ENCODE measurements around the gene SLC38A11.

SLC38A11 gene

DNA sequence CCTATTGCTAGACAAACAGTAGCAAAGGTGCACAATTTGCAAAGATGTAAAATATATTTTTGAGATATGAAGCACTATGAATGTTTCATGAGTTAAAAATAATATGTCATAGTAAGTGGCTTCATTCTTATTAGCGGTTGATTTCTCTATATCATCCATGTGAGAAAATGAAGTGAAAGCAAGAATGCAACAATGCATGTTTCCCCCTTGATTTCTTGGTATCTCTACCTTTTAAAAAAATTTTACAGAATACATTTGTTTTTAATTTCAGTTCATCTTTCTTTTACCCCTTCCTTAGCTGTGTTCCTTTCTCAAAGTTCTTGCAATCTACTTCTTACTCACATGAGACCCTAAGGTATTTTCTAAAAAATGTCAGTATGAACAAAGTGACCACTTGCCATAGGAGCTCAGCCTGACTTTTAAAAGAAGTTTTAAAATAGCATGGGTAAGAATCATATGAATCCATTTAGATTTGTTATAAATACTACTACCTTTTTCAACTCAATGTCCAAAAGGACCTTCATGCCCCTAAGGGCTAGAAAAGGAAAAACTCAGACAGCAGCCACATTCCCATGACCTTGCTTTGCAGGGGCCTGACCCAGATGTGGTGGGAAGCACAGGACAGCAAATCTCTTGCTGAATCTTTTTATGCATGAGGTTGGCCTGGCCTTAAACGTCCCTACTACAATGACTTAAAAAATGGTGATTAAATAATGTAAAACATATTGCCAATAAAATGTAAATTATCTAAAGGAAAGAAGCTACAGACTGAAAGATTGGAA is 14.8 kb upstream of the SLC38A11 start:
- no peak for DNase-seq

DNA sequence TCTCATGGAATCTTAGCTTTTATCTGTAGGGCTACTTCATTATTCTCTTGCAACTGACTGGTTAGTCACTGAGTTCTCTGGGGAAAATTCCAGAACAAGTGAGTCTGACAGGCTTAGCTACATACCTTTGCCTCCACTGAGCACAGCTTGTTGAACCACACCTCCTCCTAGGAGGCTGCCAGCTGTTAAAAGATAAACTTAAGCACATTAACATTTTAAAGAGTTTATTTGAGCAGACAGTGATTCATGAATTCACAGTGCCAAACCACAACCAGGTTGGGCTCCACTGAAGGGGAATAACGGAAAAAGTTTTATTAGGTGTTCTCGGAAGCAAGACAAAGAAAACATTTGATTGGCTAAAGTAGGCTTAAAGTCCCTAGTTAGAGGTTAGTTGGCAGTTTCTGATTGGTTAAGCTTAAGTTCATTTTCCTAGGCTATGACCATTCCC is 12.5 kb upstream of the SLC38A11 start:
- DNase-seq, result no peak

GRCh38 chr2:164967361-164967760 is 12.0 kb upstream of the SLC38A11 start:
- DNase-seq, result no peak

- DNase-seq, result no peak
Observed at GRCh38 chr2:164964700-164965099, 9.4 kb upstream of the SLC38A11 start.

DNA sequence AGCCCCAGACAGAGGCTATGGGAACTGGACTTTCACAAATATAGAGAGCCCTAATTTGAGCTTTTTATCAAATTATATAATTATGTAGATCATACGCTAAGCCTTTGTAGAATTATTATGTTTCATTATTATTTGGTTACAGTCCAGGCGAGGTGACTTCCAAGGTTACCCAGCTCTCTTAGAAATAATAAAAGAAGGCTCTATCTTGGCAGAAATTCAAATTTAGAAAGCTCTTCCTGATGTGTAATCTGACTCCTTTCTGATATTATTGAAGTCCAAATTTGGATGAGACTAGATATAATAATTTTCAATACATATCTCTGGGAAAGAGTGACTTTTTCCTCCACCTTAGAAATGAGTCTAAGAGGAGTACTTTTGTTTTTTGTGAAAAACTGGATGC is 4.8 kb upstream of the SLC38A11 start:
- DNase-seq, result no peak

DNA sequence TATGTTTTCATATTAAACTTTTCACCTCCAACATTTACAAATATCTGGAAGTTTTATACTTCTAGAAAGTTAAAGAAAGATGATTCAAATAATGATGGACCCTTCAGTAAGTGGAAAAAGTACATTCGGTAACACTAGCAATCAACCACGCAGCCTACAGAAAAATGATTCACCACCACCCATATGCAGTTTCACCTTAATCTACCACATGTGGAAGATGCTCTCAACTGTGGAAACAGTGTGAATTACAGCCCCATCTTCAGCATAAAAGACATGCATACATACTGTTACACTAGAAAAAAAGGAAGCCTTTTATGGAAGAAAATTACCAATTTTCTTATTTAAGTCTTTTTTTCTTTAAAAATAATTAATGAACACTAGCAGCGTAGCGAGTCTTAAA is 1.1 kb downstream of the SLC38A11 start:
- no peak for DNase-seq

DNA sequence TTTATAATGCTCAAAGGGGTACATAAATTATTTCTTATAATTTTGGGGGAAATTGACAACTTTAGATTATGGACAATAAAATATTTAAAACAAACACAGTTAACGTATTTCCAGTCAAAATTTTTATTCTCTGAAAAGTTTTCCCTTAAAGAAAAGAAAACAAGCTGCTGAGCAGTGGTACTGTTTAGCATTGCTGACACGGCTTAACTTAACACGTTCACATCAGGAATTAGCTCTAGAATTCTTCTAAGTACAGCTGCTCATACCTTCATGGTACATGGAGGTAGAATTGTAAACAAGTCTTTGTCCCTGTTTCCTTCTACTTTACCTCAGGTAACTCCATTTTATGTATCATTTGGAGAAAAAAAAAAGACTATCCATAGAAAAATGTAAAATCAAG is 2.0 kb downstream of the SLC38A11 start:
- DNase-seq, result no peak

- no peak for DNase-seq
Observed at GRCh38 chr2:164952057-164952702, 3.1 kb downstream of the SLC38A11 start.

GRCh38 chr2:164948540-164948939 is 6.8 kb downstream of the SLC38A11 start:
- DNase-seq, result no peak

- no peak for DNase-seq
Observed at GRCh38 chr2:164947281-164947680, 8.0 kb downstream of the SLC38A11 start.

DNA sequence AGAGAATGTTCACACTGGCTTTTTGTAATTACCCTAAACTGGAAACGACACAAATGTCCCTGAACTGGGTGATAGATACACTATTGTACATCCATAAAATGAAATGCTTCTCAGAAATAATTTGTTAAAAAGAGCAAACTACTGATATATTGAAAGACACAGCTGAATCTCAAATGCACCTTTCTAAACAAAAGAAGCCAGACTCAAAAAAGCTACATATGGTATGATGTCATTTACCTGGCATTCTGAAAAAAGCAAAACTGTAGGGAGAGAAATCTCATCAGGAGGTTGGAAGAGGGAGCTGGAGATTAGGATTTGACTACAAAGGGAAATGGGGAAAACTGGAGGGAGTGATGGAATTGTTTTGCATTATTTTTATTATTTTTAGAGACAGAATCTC is 12.0 kb downstream of the SLC38A11 start:
- no peak for DNase-seq

GRCh38 chr2:164937864-164938401 is 17.4 kb downstream of the SLC38A11 start:
- DNase-seq, result no peak

DNA sequence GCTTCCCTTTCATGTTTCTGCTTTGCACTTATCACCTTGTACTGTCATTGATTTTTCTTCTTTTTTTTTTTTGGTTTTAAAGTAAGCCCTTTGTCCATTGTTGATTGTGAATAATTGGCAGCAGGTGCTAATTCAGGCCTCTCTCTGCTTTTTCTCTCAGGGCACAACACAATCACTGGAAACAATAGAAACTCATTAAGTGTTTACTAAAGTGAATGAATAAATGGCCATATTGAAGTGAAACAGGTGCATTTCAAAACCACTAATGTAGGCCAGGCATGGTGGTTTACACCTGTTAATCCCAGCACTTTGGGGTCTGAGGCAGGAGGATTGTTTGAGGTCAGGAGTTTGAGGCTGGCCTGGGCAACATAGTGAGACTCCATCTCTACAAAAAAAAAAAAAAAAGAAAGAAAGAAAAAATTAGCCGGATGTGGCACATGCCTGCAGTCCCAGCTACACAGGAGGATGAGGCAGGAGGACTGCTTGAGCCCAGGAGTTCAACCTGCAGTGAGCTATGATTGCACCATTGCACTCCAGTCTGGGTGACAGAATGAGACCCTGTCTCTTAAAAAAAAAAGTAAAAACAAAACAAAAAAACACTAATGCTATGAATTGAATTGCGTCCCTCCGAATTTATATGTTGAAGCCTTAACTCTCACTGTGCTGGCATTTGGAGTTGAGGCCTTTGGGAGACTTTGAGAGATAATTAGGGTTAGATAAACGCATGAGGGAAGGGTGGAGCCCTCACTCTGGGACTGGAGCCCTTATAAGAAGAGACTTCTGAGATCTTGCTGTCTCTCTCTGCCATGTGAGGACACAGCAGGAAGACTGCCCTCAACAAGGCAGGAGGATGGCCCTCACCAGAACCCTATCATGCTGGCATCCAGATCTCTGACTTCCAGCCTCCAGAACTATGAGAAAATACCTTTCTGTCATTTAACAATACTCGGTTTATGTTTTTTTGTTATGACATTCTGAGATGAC is 19.9 kb downstream of the SLC38A11 start:
- DNase-seq, result no peak

- no peak for DNase-seq
Observed at GRCh38 chr2:164934401-164935117, 20.8 kb downstream of the SLC38A11 start.

- DNase-seq, result no peak
Observed at GRCh38 chr2:164933671-164934189, 21.6 kb downstream of the SLC38A11 start.

GRCh38 chr2:164932377-164932776 is 22.9 kb downstream of the SLC38A11 start:
- no peak for DNase-seq

DNA sequence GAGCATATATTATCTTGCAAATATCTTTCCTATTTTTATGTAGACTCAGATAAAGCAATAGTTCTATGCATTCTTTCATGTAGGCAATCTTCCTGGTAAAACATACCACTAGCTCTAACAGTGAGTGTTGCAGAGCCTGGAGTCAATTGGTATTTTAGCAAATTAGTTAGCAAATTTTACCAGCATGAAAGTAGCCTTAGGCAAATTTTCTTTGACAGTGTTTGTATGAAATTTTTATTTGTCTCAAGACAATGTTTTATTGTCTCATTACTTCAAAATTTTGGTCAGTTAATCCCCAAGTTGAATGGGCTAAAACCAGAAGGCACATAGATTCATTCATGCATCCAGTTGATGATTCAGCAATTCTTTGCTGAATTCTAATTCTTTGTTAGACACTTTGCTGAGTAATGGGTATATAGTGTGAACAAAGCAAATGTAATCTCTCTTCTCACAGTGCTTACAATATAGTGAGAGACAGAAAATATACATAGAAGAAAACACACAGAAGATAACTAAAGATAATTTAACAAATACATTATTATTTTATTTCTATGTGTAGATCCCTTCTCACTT is 27.1 kb downstream of the SLC38A11 start:
- no peak for DNase-seq

DNA sequence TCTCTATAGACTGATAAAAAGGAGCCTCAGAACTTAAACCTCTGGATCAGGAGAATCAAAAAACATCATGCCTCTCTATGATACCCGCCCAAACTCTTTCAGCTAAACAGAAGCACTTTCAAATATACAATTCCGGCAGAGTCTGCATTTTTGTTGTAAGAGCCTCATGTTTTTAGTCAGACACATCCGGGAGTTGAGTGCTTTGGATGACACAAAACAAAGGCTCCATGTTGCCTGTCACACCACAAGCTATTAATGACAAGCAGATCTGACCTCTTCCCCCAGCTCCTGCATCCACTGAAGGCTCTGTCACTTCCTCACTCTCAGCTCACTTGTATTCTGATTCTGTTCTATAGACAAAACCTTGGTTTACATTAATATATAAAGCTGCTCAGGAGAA is 33.2 kb downstream of the SLC38A11 start:
- no peak for DNase-seq

GRCh38 chr2:164920430-164920829 is 34.9 kb downstream of the SLC38A11 start:
- DNase-seq, result no peak

DNA sequence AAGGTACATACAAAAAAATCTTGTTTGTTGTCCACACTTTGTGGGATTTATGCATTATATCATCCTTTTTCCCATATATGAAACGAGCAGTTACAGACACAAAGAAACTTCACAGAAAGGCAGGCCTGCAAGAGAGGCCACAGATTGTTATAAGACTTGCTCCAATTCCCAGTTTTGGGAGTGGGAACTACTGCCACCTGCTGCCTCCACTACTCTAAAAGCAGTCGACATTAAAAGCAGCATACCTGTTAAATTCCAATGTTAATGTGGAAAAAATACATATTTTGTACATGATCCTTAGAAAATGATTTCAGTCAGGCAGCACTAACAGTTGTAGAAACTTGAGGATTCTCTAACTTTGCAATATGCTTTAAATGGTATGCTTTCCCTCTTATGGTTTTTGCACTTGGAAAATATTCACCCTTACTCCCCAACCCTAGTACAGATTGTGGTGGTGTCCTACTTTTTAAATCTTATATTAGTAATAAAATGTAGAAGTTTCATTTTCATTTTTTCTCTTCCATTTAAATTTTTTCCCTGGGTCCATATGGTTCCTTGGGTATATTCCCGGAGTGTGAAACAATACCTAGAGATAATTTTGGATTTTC is 37.9 kb downstream of the SLC38A11 start:
- DNase-seq, result no peak

GRCh38 chr2:164915566-164915965 is 39.8 kb downstream of the SLC38A11 start:
- no peak for DNase-seq

All from activated CD4-positive, CD25-positive, alpha-beta regulatory T cell (primary cell).